Activated T-helper 17 cell treated with anti-CD3 and anti-CD28 coated beads, Interleukin-2, amount 50 U/mL, for 72 hours (primary cell): Measurements from ENCODE around the gene TUBB6. TPM values are rescaled to one million over a fixed set of nuclear protein-coding genes. Genes with fewer than 3 reads are reported as not detected.

ENCODE experiments used
- ATAC-seq: fragments of 150-1000 bp; cut with Tn5 transposase; replicated peaks from 2 replicates; pipeline ENCODE4 v1.10.0; 2021; ENCODE audit warnings: mild to moderate bottlenecking, moderate library complexity
- H3K27ac Mint-ChIP-seq: one replicate; pipeline ENCODE4 v1.8.0; 2022; ENCODE audit warnings: mixed read lengths
- H3K27me3 Mint-ChIP-seq: one replicate; pipeline ENCODE4 v1.8.0; 2022; ENCODE audit warnings: mixed read lengths
- H3K36me3 Mint-ChIP-seq: one replicate; pipeline ENCODE4 v1.8.0; 2022; ENCODE audit warnings: low read depth, mild to moderate bottlenecking, mixed read lengths
- H3K4me1 Mint-ChIP-seq: one replicate; pipeline ENCODE4 v1.8.0; 2022; ENCODE audit warnings: mixed read lengths
- H3K4me3 Mint-ChIP-seq: one replicate; pipeline ENCODE4 v1.8.0; 2022; ENCODE audit warnings: mild to moderate bottlenecking, mixed read lengths
- H3K9me3 Mint-ChIP-seq: one replicate; pipeline ENCODE4 v1.8.0; 2022; ENCODE audit warnings: mixed read lengths
- total RNA-seq, 2 donors: library from RNA; stranded (reverse); gene quantifications; one replicate each; pipeline ENCODE4 v1.2.3, GENCODE V29; 2022

Gene TUBB6
- 10 to 100 TPM in 1 of 2 donors, 1 to 10 TPM in 1; 6.9 to 20.4 TPM for total RNA-seq

DNA sequence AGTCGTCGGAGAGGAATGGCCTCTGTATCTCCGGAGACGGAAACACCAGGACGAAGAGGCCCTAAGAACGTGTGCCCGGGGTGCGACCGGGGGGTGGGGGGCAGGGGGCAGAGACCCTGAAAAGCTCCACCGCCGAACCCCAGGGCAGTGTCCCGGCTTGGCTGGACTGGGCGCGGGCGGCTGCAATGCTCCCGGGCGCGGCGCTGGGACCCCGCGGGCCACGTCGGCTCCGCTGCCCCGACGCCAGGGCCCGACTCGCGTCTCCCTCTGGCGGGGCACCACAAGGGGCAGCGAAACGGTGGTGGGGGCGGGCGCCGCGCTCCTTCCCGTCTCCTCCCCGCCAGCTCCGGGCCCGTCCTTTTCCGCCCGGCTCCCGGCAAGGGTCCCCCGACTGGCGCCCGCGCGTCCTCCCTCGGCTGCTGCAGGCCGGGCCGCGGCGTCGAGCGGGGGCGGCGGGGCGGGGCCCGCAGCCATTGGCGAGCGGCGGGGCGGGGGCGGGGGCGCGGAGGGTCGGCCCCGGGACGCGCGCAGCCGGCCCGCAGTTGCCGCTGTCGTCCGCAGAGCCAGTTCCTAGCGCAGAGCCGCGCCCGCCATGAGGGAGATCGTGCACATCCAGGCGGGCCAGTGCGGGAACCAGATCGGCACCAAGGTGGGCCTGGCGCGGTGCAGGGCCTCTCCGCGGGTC, at the start of gene TUBB6:
Gene TUBB6, plus strand, starts transcription at position 541 of the 685 bp plus-strand sequence. Its CDS starts 52 bp downstream, at position 593.
- H3K4me1 Mint-ChIP-seq = no peaks in the 10 kb centered on the region
- peaks cover 5% of the 10 kb centered on the region for H3K9me3 Mint-ChIP-seq
- H3K4me3 Mint-ChIP-seq = peak within 1 kb of the TSS; percentile 72
- H3K27me3 Mint-ChIP-seq = peaks cover 42% of the 10 kb centered on the region
- peaks cover 16% of the 10 kb centered on the region for H3K36me3 Mint-ChIP-seq
- H3K27ac Mint-ChIP-seq = no peak within 1 kb of the TSS
- peak; percentile 76 for ATAC-seq

DNA sequence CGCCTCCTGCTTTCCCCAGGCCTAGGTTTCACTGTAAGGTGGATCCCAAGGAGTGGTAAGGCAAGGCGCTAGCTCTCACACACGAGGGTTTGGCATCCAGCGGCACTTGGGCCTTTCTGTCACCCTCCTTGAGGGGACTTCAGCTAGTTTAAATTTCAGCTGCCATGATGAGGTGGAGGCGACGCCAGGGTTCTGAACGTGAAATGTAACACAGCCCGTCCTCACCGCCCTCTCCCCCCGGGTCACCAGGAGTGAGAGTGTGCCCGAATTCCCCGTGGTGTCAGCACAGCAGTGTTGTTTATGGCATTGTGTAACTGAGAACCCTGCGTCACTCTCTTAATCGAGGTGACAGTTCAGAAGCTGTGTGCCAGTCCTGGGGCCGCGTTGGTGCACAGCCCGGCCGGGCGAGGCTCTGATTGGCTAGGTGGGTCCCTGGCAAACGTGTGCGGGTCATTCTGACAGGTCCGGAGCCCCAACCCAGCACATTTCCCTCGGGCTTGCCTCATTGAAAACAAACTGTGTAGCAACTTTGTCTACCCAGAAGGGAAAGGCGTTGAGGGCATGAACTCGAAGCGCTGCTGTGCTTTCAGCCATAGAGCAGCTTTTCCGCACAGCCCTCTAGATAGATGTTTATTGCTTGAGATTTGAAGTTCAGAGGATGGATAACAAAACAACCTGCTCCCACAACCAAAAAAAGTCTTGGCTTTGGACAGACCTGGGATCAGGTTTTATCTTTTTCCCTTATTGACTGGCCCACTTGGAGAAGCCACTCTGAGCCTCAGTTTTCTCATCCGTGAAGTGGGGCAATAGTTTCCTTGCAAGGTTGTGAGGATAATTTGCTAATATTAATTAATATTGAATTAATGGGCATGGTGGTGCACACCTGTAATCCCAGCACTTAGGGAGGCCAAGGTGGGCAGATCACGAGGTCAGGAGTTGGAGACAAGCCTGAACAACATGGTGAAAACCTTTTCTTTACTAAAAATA, 49.0 kb upstream of the TUBB6 start:
- ATAC-seq = no peak
- peaks cover 29% of the 10 kb centered on the region for H3K27me3 Mint-ChIP-seq
- H3K9me3 Mint-ChIP-seq = no peaks in the 10 kb centered on the region
- no peaks in the 10 kb centered on the region for H3K36me3 Mint-ChIP-seq
- H3K4me1 Mint-ChIP-seq = no peaks in the 10 kb centered on the region
- no peak overlapping the region for H3K27ac Mint-ChIP-seq
- no peak overlapping the region for H3K4me3 Mint-ChIP-seq

DNA sequence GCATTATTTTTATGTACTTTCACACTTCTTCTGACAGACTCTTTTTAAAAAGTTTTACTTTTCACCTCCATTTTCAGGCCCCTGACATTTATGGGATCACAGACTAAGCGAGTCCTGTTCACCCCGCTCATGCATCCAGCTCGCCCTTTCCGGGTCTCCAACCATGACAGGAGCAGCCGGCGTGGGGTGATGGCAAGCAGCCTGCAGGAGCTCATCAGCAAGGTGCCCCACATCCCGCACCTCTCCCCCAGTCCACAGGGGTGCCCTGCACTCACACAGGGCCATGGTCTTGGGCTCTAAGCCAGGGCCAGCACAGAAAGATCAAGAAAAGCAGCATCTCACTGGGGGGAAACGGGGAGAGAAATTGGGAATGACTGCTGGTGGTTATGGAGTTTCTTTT, 45.3 kb upstream of the TUBB6 start:
- ATAC-seq = no peak
- no peaks in the 10 kb centered on the region for H3K9me3 Mint-ChIP-seq
- no peak overlapping the region for H3K27ac Mint-ChIP-seq
- no peaks in the 10 kb centered on the region for H3K36me3 Mint-ChIP-seq
- peaks cover 21% of the 10 kb centered on the region for H3K27me3 Mint-ChIP-seq
- H3K4me1 Mint-ChIP-seq = no peaks in the 10 kb centered on the region
- no peak overlapping the region for H3K4me3 Mint-ChIP-seq

DNA sequence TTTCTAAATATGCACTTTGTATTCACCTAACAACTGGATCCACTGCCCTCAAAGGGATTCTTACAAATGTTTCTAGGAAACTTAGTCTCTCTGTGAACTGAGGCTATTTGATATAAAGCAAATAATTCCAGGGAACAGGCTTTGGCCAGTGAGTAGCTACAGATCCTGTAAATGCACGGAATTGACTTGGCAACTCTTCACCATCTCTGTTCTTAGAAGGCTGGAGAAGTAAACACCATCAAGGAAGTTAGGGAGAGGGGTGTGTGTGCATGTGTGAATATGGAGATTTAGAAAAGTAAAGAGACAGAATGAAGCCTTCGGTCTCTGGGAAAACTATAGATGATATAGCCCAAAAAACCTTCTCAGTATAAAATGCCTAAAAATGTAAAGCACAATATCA, 43.2 kb upstream of the TUBB6 start:
- ATAC-seq = no peak
- H3K27me3 Mint-ChIP-seq = peaks cover 21% of the 10 kb centered on the region
- H3K27ac Mint-ChIP-seq = no peak overlapping the region
- no peak overlapping the region for H3K4me3 Mint-ChIP-seq
- no peaks in the 10 kb centered on the region for H3K9me3 Mint-ChIP-seq
- no peaks in the 10 kb centered on the region for H3K4me1 Mint-ChIP-seq
- no peaks in the 10 kb centered on the region for H3K36me3 Mint-ChIP-seq

DNA sequence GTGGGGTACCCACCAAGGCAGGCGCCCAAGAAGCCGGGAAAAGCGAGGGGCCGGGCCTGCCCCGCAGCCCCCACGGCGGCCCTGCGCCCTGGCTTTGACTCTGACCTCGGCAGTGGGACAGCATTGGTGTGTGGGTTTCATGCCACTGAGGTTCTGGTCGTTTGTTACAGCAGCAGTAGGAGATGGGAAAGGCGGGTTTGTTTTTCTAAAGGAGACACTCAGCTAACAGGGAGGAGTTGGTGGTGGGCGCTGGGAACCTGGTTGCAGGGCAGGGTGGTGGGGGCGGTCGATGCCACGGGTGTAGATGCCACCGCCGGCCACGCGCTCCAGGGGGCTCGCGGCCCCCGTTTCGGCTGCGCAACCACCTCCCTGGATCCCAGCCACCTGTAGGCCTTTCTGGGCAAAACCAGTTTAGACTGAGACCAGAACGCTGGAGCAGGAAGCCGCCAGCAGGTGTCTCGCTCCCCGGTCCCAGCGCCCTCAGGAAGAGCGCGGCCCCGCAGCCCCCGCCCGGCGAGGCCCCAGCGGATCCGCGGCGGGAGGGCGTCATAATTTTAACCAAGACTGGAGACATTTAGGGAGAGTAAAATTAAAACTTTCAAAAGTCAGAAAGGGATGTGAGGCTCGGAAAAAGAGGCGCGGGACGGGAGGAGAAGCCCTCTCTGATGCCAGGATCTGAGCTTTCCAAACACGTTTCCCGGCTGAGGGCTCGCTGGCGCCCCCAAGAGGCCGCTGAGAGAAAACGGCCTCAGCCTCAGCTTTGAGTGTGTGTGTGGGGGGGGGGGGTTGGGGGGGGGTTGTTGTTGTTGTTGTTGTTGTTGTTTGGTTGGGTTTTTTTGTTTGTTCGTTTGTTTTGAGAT, 36.4 kb upstream of the TUBB6 start:
- H3K4me3 Mint-ChIP-seq = peak overlapping the region; percentile 15
- H3K4me1 Mint-ChIP-seq = no peaks in the 10 kb centered on the region
- peaks cover 3% of the 10 kb centered on the region for H3K27me3 Mint-ChIP-seq

DNA sequence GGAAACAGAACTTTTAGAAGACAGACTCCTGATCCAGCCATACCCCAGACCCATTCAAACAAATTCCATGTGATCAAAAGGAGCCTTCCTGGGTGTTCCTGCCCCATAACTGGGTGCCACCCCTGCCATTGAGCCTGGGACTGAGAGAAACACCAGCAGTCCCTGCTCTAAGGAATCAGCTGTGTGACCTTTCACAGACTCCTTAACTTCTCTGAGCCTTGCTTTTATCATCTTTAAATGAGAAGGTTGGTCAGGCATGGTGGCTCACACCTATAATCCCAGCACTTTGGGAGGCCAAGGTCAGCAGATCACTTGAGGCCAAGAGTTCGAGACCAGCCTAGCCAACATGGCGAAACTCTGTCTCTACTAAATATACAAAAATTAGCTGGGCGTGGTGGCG, 33.2 kb upstream of the TUBB6 start:
- ATAC-seq = no peak
- Mint-ChIP-seq H3K4me1 (no peaks in the 10 kb centered on the region), H3K4me3 (no peak overlapping the region), H3K27me3 (peaks cover 9% of the 10 kb centered on the region), H3K9me3 (no peaks in the 10 kb centered on the region), H3K27ac (no peak overlapping the region), H3K36me3 (no peaks in the 10 kb centered on the region)

More for the DNA sequence above, 36.4 kb upstream of the TUBB6 start:
- Mint-ChIP-seq H3K36me3 (no peaks in the 10 kb centered on the region), H3K9me3 (no peaks in the 10 kb centered on the region), H3K27ac (no peak overlapping the region)
- peak; percentile 83 for ATAC-seq

DNA sequence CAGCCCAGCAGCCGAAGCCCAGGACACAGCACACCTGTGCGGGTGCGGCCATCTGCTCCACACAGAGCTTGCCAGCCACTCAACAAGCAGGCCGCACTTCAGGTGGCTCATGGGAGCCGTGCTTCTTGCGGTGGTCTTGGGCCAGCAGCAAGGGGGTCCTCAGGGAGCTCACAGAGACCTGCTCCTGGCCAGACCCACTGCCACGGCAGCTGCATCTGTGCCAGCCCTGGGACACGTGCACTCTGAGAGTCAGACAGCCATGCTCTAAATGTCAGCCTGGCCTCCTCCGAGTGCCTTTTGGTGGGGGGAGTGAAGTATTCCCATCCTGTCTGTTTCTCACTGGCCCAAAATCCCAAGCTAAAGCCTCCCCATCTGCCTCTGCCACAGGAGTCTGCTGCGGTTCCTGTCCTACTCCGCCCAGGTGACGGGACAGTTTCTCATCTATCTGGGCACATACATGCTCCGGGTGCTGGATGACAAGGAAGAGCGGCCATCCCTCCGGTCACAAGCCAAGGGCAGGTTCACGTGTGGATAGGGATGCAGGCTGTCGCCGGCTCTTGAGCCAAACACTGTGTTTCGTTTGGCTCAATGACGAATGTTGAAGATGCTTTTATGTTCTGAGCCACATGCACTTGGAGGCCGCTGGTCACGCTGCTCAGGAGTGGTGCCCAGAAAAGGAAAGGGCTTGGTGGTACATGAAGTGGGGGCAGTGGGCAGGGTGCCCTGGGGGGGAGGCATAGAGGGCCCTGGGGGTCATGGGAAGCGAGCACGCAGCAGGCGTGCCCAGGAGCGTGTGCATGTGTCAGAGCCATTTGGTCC, 31.1 kb upstream of the TUBB6 start:
- H3K4me1 Mint-ChIP-seq = no peaks in the 10 kb centered on the region
- no peaks in the 10 kb centered on the region for H3K9me3 Mint-ChIP-seq
- no peak for ATAC-seq
- H3K36me3 Mint-ChIP-seq = no peaks in the 10 kb centered on the region
- H3K4me3 Mint-ChIP-seq = no peak overlapping the region
- H3K27ac Mint-ChIP-seq = no peak overlapping the region
- peaks cover 9% of the 10 kb centered on the region for H3K27me3 Mint-ChIP-seq

DNA sequence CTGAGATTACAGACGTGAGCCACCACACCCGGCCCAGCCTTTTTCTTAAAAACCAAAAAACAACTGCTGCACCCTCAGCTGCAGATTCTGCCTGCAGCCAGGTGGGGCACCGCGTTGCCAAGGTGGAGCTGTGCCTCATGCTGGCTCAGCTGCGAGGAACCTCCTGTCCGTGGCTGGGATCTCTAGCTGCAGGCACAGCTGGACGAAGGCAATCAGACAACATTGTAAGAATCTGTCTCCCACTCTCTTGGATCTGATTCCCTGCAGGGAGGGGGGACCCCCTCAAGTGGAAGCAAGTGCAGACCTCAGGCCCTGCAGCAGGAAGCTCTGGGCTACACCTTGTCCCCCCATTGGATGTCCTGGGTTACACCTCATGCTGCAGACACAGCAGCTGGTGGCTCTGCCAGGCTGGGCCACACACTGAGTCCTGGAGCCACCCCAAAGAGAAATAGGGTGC, 29.8 kb upstream of the TUBB6 start:
- Mint-ChIP-seq H3K27me3 (peaks cover 6% of the 10 kb centered on the region), H3K4me3 (no peak overlapping the region), H3K9me3 (no peaks in the 10 kb centered on the region), H3K4me1 (no peaks in the 10 kb centered on the region), H3K27ac (no peak overlapping the region), H3K36me3 (no peaks in the 10 kb centered on the region)
- ATAC-seq = no peak

DNA sequence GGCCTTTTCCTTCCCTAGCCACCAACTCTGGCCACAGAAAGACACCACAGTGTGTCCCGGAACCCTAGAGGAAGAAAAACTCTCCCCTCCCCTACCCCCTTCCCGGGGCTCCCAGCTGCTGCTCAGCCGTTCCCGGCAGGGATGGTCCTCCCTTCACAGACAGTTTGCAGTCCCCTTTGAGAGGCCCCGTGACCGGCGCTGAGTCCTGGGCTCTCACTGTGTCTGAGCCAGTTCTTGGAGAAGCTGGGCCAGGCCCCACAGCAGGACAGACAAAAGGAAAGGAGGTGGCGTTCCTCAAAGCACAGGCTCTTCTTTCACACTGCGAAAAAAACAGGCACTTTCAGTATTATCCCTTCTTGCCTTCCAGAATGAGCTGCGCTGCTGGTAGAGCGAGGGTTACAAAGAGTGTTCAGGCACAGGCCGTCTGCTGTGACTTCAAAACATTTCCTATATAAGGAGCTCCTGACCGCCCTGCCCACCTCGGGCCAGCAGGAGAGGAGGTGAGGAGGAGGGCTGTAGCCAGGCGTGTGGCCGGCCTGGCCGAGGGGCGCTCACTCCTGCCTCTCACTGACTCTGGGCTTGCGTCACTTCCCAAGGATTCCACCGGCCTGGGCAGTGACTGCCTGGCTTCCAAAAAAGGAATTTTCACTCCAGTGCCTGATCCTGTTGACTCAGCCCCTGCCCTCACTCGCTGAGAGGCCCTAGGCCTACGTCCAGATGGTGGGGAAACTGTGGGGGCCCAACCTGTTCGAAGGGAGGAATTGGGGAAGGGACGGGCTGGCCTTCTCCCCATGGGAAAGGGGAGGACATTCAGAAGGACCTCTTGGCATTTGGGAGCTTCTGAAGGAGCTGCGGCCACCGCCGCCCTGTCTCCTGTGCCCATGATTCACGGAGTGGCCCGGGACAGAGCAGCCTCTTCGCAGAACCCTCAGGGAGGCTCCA, 29.0 kb upstream of the TUBB6 start:
- Mint-ChIP-seq H3K9me3 (no peaks in the 10 kb centered on the region), H3K27me3 (peaks cover 6% of the 10 kb centered on the region)

DNA sequence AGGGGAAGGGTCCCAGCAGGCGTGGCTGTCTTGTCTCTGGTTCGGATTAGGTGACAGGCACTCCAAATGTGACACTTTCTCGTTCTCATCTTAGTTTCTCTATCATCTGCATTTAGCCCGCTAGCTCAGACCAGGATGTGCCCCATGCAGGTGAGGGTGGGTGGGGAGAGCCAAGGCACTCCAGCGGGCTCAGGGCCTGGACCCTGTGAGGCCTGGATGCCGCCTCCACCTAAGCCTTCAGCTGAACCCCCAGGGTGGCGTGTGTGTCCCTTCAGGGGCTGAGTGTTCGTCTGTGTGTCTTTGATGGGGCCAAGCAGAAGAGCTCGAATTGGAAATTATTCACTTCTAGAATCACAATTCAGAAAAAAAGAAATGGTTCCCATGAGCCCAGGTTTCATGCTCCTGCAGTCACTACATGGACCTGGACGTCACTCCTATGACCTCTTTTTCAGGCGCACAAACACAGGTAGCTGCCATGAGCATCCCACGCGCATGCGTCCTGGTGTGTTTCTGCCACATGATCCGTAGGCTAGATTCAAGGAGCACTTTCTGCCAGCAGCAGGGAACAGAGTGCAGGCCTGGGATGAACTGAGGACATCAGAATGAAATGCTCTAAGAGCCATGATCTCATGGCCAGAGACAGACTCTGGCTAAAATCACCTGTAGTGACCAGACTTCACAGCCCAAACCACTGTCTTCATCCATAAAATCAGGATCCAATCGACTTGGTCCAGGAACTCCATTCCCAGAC, 28.1 kb upstream of the TUBB6 start:
- no peaks in the 10 kb centered on the region for H3K9me3 Mint-ChIP-seq
- no peak overlapping the region for H3K27ac Mint-ChIP-seq
- peaks cover 10% of the 10 kb centered on the region for H3K27me3 Mint-ChIP-seq
- H3K4me3 Mint-ChIP-seq = no peak overlapping the region
- no peaks in the 10 kb centered on the region for H3K36me3 Mint-ChIP-seq
- H3K4me1 Mint-ChIP-seq = no peaks in the 10 kb centered on the region
- no peak for ATAC-seq

More for the DNA sequence above, 29.0 kb upstream of the TUBB6 start:
- ATAC-seq = no peak
- no peak overlapping the region for H3K4me3 Mint-ChIP-seq
- no peak overlapping the region for H3K27ac Mint-ChIP-seq
- H3K36me3 Mint-ChIP-seq = no peaks in the 10 kb centered on the region
- no peaks in the 10 kb centered on the region for H3K4me1 Mint-ChIP-seq

DNA sequence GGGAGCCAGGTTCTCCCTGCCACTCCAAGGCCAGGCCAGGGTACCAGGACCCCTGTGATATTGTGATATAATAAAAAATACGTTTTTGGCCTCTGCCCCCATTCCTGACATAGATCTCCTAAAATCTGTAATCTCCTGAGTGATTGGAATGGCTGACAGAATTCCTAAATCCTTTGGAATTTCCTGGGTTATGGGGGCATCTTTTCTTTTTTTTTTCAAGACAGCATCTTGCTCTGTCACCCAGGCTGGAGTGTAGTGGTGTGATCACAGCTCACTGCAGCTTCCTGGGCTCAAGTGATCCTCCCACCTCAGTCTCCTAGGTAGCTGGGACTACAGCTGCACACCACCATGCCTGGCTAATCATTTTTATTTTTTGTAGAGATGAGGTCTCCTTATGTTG, 26.2 kb upstream of the TUBB6 start:
- no peak overlapping the region for H3K27ac Mint-ChIP-seq
- H3K4me3 Mint-ChIP-seq = no peak overlapping the region
- H3K27me3 Mint-ChIP-seq = peaks cover 14% of the 10 kb centered on the region
- ATAC-seq = no peak
- no peaks in the 10 kb centered on the region for H3K9me3 Mint-ChIP-seq
- H3K4me1 Mint-ChIP-seq = no peaks in the 10 kb centered on the region
- H3K36me3 Mint-ChIP-seq = no peaks in the 10 kb centered on the region

DNA sequence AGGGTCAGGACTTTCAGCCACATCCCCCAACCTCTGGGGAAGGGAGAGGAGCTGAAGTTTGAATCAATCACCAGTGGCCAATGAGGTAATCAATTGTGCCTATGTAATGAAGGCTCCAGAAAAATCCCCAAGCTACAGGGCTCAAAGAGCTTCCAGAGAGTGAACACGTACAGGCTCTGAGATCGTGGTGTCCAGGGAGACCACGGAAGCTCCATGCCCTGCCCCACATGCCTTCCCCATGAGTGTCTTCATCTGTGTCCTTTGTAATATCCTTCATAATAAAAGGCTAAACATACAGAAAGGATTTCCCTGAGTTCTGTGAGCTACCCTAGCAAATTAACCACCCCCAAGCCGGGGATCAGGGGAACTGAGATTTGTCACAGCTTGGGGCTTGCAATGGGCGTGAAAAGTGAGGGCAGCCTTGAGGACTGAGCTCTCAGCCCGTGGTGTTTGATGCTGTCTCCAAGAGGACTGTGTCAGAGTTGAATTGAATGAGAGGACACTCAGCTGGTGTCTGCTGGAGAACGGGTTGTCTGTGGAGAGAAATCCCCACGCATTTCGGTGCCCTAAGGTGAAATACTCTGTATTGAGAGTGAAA, 25.5 kb upstream of the TUBB6 start:
- H3K4me1 Mint-ChIP-seq = no peaks in the 10 kb centered on the region
- no peak for ATAC-seq
- no peaks in the 10 kb centered on the region for H3K36me3 Mint-ChIP-seq
- H3K27me3 Mint-ChIP-seq = peaks cover 8% of the 10 kb centered on the region
- no peak overlapping the region for H3K27ac Mint-ChIP-seq
- H3K4me3 Mint-ChIP-seq = no peak overlapping the region
- no peaks in the 10 kb centered on the region for H3K9me3 Mint-ChIP-seq
